H1 (cell line): ENCODE results near the gene SLC6A19. TPM values are rescaled to one million over a fixed set of nuclear protein-coding genes. Genes with fewer than 3 reads are reported as not detected.

ENCODE experiments used
- BRCA1 ChIP-seq: IDR thresholded peaks from 2 replicates; pipeline ENCODE4 v1.6.1; 2012; ENCODE audit warnings: low read depth, low read length, improper control_type of control experiment
- JUN ChIP-seq: IDR thresholded peaks from 2 replicates; pipeline ENCODE4 v1.6.1; 2011; ENCODE audit warnings: low read depth, mild to moderate bottlenecking, improper control_type of control experiment, low read length
- RBBP5 ChIP-seq: IDR thresholded peaks from 2 replicates; pipeline ENCODE4 v1.7.1; 2012; ENCODE audit warnings: low read depth, mild to moderate bottlenecking, inconsistent platforms, low read length, moderate library complexity, borderline replicate concordance
- TCF12 ChIP-seq: IDR thresholded peaks from 2 replicates; pipeline ENCODE4 v1.6.1; 2011; ENCODE audit warnings: low read depth, mild to moderate bottlenecking, low read length
- polyA plus RNA-seq, 7 experiments: library from polyadenylated mRNA; depleted of rRNA in 3 of 7; stranded (reverse) in 5 of 7; unstranded in 2 of 7; fragments of >200 nt in 5 of 7; fragments of 200-250 nt in 2 of 7; gene quantifications; 1 replicate in 5 of 7; 2 replicates in 1 of 7; 4 replicates in 1 of 7; pipeline versions ENCODE4 v1.2.1 to v1.2.3, GENCODE V29; 2011 to 2013; ENCODE audit warnings: missing spikeins in 2 of 7, mixed read lengths in 2 of 7
- total RNA-seq: library from RNA; stranded (reverse); fragmentation: NEBNext Ultra II Directional; extraction: Animal tissue kit (Norgen Biotek cat#: 25700); gene quantifications from 2 replicates; pipeline ENCODE4 v1.2.1, GENCODE V29; 2021

Gene SLC6A19
- total and polyA plus RNA-seq, 2 of the 8 experiments (the other 6 are each of a cell fraction or from before 2014, with no cell fraction given), result 0.02 TPM; not detected in 1

DNA sequence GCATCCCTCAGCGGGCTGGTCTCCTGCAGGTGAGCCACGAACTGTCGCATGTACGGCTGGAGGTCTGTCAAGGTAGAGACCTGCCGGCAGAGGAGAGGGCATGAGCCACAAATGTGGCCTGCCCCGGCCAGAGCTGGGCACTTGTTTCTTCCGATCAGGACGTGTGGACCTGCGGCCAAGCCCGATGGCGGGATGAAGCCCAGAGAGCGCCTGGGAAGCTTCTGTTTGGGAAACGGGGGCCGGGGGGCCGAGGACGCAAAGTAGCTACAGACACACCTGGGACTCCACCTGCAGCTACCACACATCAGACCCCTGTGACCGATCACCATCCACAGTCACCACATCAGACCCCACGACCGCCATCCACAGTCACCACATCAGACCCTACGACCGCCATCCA, 70.8 kb downstream of the SLC6A19 start (continued):
- no peak for TF ChIP-seq JUN
- no peak for TF ChIP-seq RBBP5
- TF ChIP-seq TCF12, result no peak
- no peak for TF ChIP-seq BRCA1
- TF ChIP-seq, all 59 proteins: peak for 0
